GM21447 (cell line): ENCODE data around the gene SH2D1B.
A peak's percentile ranks its signal among the peaks of the same experiment; 100 is the strongest.
"Not testable (repeated sequence)": the region's sequence is repeated elsewhere in the genome, so short reads cannot be mapped to it uniquely, and the experiment has no call there.

Experiments used
- ATAC-seq: cut with Tn5 transposase; IDR thresholded peaks from one replicate; pipeline ENCODE4 v1.9.1; 2021; ENCODE audit not compliant: unreplicated experiment

SH2D1B gene

DNA sequence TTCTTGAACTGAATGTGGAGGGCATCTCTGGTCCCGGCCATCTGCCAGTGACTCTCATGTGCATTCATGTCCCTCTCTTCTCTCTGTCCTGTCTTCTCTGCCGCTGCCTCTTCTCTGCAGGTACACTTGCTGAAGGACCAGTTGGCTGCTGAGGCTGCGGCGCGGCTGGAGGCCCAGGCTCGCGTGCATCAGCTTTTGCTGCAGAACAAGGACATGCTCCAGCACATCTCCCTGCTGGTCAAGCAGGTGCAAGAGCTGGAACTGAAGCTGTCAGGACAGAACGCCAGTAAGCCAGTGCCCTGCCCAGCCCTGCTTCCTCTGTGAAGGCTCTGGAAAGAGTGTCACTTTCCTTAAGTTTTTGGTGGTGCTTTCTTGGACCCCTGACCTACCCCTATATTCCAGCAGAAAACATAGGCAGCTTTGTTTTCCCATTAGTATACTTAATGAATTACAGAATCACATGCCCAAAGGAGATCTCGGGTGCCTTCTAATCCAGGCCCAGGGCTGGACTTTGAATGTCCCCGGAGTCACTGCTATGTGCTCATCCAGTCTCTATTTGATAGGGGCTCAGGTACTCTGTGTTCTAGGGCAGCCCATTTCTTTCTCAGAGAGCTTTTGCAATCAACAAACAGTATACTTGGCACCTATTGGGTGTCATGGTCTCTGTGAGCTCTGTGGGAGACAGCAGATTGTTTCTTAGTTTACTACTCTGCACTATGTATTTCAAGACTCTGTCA, 46.5 kb downstream of the SH2D1B start:
- no peak for ATAC-seq

DNA sequence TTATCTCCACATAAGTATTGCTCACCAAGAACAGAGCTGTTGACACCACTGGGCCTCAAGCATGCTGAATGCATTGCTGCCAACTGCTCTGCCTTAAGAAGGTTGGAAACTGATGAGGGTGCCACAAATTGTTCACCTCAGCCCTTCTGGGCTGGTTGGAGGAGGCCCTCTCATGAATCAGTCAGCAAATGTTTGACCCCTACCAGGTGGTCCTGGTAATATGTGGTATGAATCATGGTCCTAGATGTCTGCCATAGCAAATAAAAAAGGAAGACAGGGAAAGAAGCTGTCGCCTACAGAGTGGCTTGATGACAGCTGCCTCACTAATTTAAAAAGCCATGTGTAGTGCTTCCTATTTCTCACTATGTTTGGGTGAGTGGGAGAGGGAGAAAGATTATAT, 47.4 kb downstream of the SH2D1B start:
- ATAC-seq, result no peak

DNA sequence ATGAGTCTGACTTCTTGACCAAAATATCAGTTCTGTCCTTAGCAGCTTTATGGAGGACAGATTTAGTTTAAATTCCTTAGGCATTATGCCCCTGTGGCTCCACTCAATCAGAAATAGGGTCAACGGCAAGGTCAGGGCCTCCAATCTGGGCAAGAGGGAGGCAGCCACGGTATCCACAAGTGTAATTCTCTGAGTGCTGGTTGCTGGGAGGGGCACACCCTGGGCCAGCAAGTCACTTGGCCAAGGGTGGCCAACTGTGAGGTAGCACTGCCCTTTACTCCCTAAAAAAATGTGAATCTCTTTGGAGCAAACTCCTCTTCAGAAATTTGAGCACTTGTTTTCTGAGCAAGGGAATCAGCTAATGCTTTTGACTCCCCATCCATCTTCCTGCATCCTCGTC, 48.1 kb downstream of the SH2D1B start:
- no peak for ATAC-seq

GRCh38 chr1:162361349-162361748, 50.6 kb downstream of the SH2D1B start:
- peak; percentile 36 for ATAC-seq

DNA sequence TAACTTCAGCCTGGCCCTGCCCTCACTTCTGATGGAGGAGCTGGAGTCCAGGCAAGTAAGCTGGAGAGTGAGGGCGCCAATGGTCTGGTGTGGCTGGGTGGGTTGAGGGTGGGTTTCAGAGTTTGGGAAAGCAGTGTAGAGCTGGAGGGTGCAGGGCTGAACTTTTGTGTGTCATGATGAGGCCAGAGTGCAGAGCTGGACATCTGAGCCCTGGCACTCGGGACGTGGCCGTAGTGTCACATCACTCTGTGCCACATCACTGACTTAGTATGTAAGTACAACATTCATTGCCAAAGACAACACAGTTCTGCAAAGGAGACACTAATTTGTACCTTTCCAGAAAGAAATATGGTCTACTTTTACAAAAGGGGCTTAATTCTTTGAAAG, 51.1 kb downstream of the SH2D1B start:
- no peak for ATAC-seq

DNA sequence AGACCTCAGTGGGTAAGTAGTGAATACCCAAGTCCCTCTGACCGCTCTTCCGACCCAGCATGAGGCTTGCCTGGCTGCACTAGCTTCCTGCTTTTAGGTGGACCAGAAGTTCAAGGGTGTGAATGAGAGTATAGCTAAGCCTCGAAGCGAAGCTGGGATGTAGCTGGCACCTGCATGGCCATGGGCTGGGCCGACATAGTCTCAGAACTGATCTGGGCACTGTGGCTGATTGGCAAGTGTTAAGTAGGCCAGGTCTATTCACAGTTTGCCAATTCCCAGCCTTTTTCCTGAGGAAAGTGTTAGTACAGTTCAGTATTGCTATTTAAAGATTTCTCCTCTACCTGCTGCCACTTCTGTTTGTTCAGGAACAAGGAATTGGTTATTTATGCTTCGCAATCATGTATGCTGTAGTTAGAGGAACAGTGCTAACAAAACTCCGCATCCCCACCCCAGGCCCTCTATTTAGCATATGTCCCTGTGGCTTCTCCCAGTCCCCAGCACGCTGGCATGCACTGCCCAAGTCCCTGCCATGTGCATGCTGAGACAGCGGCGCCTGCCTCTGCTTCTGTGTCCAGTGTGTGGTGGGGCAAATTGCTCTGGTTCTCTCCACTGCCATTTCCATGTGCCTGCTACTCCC, 51.6 kb downstream of the SH2D1B start:
- no peak for ATAC-seq

DNA sequence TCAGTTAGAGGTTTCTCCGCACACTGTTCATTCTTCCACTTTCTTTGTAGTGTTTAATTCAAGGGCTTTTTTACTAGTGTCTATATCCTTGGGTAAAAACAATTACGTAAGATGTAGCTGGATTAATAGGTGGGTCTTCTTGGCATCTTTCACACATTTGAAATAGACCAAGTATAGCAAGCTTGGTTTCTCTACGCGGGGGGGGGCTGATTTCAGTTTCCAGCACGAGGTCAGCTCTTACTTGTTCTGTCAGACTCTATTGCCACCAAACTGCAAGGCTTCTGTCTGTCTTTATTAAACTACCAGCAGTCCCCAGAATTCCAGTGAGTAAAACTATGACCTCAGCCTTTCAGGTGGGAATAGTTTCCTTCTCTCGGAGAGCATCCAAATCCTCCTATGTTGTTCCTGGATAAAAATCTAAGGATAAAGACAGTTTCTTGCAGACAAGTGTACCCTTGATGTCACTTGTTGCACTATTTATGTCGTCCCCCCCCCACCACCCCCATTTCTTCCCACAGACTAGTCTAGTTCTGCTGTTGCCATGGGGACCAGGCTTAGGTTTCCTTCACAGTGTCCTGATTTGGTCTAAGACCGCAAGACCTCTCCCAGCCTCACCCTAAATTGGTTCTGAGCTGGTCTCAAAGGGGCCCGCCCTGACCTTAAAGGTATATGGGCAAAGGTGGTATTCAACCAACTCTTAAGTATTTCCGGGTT, 52.3 kb downstream of the SH2D1B start:
- no peak for ATAC-seq

DNA sequence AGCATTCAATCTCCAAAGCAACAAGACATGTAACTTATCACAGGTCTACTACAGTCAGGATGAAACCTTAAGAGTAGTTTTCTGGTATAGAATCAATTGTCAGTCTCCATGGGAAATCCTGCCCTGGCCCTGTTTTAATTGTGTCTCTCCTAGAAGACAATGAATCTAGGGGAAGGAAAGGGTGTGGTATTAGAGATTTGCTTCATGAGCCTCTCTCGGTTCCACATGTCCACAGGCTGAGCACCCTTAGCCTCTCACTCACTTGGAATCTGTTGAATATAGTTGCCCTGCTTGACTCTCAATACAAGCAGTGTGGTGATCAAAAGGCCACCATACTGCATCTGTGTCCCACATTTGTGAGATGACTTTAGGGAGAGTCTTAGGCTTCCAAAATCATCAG, 53.0 kb downstream of the SH2D1B start:
- ATAC-seq, result no peak

- no peak for ATAC-seq
These were observed 54.2 kb downstream of the SH2D1B start for GRCh38 chr1:162357681-162358266.

DNA sequence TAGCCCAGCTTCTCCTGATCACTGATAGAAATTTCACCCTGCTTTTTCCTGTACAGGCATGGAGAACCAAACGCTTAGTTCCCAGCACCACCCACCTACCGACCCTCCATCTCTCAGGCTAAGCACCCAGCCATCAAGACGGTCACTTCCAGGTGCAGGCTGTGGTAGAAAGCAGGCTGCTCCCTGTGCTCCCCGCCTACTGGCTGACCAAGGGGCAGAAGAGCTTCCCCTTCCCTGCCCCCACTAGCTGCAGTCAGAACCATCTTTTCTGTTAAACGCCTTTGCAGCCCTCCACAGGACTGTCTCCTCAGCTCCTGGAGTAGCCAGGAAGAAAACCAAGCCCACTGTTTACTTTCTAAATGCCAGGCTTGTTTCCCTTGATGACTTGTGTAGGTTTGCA, 58.2 kb downstream of the SH2D1B start:
- ATAC-seq, result no peak

- no peak for ATAC-seq
These were observed 58.9 kb downstream of the SH2D1B start for GRCh38 chr1:162353078-162353477.

DNA sequence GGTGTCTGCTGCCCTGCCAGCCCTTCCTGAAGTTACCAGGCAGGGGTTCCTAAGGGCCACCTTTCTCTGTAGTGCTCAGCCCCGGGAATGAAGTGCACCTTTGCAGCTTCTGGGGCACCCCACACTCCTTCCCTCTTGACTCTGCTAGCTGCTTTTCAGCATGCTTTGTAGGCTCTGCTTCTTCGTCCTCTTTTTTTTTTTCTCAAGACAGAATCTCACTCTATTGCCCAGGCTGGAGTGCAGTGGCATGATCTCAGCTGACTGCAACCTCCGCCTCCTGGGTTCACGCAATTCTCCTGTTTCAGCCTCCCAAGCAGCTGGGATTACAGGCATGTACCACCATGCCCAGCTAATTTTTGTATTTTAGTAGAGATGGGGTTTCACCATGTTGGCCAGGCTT, 60.1 kb downstream of the SH2D1B start:
- not testable (repeated sequence) for ATAC-seq

DNA sequence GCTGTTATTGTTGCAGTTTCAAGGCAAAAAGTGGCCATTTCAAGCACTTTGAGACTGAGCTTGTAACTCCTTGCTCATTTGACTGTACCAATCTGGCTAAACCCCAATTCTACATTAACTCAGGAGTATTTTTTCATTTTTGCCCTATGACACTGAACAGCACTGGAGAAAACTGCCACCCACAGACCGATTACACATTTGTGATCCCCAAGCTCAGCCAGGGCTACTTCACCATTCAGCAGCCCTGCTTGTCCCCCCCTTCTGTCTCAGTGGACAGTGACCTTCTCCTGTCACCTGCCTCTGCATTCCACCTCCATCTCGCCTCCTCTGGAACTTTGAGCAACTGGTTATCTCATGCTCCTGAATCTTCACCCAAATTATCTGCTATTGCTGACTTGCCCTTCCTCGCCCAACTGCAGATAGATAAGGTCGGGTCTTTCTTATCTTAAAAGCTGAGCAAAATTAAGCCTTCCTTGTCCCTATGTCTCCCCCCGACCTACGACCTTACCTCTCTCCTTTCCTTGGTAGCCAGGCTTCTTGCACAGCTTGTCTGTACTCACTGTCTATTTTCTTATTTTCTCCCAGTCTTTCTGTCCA, 60.6 kb downstream of the SH2D1B start:
- no peak for ATAC-seq

DNA sequence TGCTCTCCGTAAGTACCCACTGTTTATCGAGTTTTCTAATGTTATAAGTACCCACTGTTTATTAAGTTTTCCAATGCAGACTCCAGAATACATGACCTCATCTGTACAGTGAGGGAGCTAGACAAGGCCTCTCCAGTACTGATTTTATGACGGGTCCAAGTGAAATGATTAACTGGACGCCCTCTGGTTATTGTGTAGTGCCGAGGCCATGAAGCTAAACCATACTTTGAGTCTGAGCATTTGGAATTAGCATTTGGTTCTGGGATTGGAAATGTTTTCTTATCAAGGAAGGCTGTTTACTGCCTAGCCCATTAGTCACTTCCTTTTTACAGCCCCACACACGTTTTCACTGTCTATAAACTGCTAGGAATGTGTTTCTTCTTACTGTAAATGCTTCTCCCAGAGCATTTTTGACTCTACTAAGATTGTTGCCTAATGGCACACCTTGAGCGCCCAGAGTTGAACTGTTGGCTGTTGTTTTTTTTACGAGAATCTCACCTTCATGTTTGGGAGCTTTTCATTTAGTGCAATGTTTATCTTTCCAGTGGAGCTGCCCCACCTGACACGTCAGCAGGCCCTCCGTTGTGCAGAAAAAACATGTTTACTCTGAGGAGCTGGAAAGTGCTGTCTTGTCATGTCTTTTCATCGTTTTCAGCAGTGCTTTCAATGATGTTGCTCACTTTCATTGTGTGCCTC, 62.2 kb downstream of the SH2D1B start:
- no peak for ATAC-seq

DNA sequence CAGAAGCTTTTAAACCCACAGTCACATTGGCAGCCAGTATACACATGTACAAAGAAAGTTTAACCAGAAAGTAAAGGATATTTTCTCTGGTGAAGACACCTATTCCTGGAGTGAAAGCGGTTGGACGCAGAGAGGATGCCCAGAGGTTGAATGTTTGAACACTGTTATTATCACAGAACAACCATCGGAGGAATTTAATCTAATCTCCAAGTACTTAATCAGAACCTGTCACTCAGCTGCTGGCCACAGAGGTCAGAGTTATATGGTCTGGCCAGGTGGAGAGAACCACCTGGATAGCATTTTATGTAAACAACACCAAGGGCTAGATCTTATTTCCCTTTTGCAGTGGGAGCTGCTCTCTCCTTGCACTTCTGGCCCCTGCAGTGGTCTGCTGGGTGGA, 64.7 kb downstream of the SH2D1B start:
- no peak for ATAC-seq
